GM18873 (cell line): ENCODE data around the gene CACNA2D4.

Experiments used
- ATAC-seq: cut with Tn5 transposase; IDR thresholded peaks from one replicate; pipeline ENCODE4 v1.9.1; 2021; ENCODE audit warnings: mild to moderate bottlenecking, moderate library complexity, moderate number of reproducible peaks; ENCODE audit not compliant: unreplicated experiment, low FRiP score

Gene CACNA2D4

DNA sequence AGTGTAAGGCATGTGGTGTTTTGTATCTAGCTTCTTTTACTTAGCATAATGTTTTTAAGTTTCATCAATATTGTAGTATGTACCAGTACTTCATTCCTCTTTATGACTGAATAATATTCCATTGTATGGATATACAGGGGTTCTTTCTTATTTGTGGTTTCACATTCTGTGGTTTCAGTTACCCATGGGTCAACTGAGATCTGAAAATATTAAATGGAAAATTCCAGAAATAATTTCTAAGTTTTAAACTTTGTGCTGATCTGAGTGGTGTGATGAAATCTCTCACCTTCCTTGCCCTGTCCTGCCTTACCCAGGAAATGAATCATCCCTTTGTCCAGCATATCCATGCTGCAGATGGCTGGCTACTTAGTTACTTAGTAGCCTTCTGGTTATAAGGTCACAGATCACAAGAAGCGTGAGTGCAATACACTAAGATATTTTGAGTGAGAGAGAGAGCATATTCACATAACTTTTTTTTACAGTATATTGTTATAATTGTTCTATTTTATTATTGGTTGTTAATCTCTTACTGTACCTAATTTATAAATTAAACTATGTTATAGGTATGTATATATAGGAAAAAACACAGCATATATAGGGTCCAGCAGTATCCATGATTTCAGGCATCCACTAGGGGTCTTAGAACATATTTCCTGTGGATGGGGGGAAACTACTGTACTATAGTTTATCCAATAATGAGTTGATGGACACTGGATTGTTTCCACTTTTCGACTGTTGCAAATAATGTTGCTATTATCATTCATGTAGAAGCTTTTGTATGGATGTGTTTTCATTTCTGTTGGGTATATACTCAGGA lies 157.7 kb downstream of the CACNA2D4 start:
- ATAC-seq = no peak

DNA sequence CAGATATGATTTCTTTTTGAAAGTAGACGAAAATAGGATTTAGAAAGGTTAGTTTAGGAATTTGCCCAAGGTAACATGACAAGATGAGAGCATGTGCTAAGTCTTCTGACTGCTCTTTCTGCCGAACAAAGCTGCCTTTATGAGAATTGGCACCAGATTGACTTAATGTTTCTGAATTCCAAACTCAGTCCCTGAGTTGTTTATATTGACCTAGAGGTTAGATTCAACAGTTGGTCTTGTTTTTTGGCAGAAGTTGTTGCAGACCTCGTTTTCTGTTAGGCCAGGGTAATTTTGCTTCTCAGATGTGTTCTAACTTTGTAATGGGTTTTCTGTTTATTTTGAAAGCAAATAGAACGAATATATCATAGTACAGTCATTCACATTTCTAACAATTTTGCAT lies 159.6 kb downstream of the CACNA2D4 start:
- no peak for ATAC-seq

DNA sequence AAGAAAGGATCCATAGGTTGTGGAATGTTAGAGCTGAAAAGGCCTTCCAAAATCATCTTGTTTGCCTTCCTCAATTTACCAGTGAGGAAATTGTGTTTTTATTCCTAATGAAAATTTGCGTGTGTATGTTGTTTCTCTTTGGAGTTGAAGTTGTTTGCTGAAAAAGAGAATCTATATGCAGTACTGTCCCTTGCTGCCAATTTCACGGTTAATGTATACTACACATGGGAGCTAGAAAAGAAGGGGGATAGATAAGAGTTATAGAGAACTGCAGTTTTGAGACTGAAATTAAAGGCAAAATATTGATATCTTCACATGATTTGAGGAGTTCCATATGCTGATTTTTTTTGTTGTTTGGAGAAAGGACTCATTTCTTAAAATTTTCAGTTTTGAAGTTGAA lies 160.1 kb downstream of the CACNA2D4 start:
- no peak for ATAC-seq

DNA sequence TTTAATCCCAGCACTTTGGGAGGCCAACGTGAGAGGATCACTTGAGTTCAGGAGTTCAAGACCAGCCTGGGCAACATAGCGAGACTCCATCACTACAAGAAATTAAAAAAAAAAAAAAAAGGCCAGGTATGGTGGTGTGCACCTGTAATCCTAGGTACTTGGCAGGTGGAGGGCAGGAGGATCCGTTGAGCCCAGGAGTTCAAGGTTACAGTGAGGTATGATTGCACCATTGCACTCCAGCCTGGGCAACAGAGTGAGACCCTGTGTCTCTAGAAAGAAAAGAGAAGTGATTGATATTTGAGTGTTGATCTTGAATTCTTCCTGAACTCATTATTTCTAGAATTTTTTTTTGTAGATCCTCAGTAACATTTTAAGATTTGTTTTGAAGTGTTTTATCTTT lies 168.2 kb downstream of the CACNA2D4 start:
- no peak for ATAC-seq

DNA sequence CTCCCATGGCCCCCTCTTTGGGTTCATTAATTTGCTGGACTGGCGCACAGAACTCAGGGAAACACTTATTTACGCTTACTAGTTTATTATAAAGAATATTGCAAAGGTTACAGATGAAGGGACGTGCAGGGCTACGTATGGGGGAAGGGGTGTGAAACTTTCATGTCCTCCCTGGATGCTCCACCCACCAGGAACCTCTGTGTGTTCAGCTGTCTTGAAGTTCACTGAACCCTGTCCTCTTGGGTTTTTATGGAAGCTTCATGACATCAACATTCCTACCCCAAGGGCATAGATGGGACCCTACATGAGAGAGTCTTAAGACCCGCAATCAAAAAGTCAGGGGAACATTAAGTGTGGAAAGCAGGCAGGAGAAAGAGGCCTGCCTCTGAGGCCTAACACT lies 169.4 kb downstream of the CACNA2D4 start:
- no peak for ATAC-seq

DNA sequence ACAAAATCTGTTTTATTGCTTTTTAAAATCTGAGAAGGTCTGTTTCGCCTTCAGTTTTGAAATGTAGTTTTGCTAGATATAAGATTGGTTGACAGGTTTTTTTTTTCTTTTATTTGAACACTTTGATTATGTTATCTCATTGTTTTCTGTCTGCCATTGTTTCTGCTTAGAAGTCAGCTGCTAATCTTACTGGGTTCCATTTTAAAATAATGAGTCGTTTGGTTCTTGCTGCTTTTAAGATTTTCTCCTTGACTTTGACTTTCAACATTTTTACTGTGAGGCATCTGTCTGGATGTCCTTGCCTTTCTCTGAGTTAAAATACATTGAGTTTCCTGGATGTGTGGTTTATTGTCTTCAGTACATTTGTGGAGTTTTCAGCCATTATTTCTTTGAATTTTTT lies 170.8 kb downstream of the CACNA2D4 start:
- no peak for ATAC-seq

DNA sequence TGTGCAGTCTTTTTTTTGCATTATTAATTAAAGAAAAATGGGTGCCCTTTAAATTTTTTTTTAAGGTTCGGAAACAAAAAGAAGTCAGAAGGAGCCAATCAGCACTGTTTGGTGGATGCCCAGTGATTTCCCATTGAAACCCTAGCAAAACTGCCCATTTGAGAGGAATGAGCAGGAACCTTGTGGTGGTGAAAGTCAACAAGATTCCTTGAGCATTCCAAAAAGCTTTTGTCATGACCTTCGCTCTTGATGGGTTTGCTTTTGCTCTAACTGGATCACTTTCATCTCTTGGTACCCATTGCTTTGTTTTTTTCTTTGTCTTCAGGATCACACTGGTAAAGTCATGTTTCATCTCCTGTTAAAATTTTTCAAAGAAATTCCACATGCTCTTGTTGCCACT lies 173.5 kb downstream of the CACNA2D4 start:
- no peak for ATAC-seq
